Measurements from ENCODE around the gene COX7A1. TPM values are rescaled to one million over a fixed set of nuclear protein-coding genes. Genes with fewer than 3 reads are reported as not detected.

COX7A1 gene
- total RNA-seq, 1 experiment from 2014 or later: not detected

GRCh38 chr19:36144624-36145023 lies 7.6 kb downstream of the COX7A1 start:
- Mint-ChIP-seq H3K27ac (ENCODE audit: low read depth, unreplicated experiment) (no peak overlapping the region), H3K36me3 (ENCODE audit: insufficient read depth, unreplicated experiment) (peaks cover 80% of the 10 kb centered on the region), H3K27me3 (ENCODE audit: insufficient read depth, unreplicated experiment) (no peaks in the 10 kb centered on the region), H3K4me3 (ENCODE audit: unreplicated experiment) (no peak overlapping the region), H3K9me3 (ENCODE audit: unreplicated experiment) (no peaks in the 10 kb centered on the region), H3K4me1 (ENCODE audit: insufficient read depth, unreplicated experiment) (peaks cover 44% of the 10 kb centered on the region)
- ChIA-PET CTCF (interaction anchor here (1.1 to 2.9 kb wide), 3 partner anchors 16 to 25 kb away, joined by 4 to 8 read pairs (median 8); no protein-coding TSS in a partner anchor), POLR2A (no interaction called here)
- no peak for TF ChIP-seq CTCF (IDR thresholded peaks at IDR 0.05; ENCODE audit: unreplicated experiment)
- no peak for DNase-seq (ENCODE audit: unreplicated experiment)
- intact Hi-C loops (cut with micrococcal nuclease): no loop called here
- BruUV-seq (replicated peaks): no TSS peak

- Mint-ChIP-seq H3K9me3 (ENCODE audit: unreplicated experiment) (no peaks in the 10 kb centered on the region), H3K27me3 (ENCODE audit: insufficient read depth, unreplicated experiment) (no peaks in the 10 kb centered on the region), H3K4me1 (ENCODE audit: insufficient read depth, unreplicated experiment) (peaks cover 31% of the 10 kb centered on the region), H3K4me3 (ENCODE audit: unreplicated experiment) (no peak overlapping the region), H3K27ac (ENCODE audit: low read depth, unreplicated experiment) (no peak overlapping the region), H3K36me3 (ENCODE audit: insufficient read depth, unreplicated experiment) (peaks cover 58% of the 10 kb centered on the region)
- intact Hi-C loops (cut with micrococcal nuclease): no loop called here
- ChIA-PET CTCF (interaction anchor here (0.8 to 2.9 kb wide), 2 partner anchors 14 to 15 kb away, joined by 3 to 8 read pairs; no protein-coding TSS in a partner anchor), POLR2A (no interaction called here)
- BruUV-seq (replicated peaks): no TSS peak
- DNase-seq (ENCODE audit: unreplicated experiment): no peak
- TF ChIP-seq CTCF (IDR thresholded peaks at IDR 0.05; ENCODE audit: unreplicated experiment): no peak
Observed at GRCh38 chr19:36142496-36142895, 9.8 kb downstream of the COX7A1 start.

GRCh38 chr19:36142046-36142445 lies 10.2 kb downstream of the COX7A1 start:
- peaks cover 54% of the 10 kb centered on the region for H3K36me3 Mint-ChIP-seq (ENCODE audit: insufficient read depth, unreplicated experiment)
- no peaks in the 10 kb centered on the region for H3K9me3 Mint-ChIP-seq (ENCODE audit: unreplicated experiment)
- no TSS peak for BruUV-seq (replicated peaks)
- ChIA-PET CTCF (interaction anchor here (0.8 to 2.9 kb wide), 2 partner anchors 14 to 15 kb away, joined by 3 to 8 read pairs; no protein-coding TSS in a partner anchor), POLR2A (no interaction called here)
- no peaks in the 10 kb centered on the region for H3K27me3 Mint-ChIP-seq (ENCODE audit: insufficient read depth, unreplicated experiment)
- no peak for DNase-seq (ENCODE audit: unreplicated experiment)
- H3K27ac Mint-ChIP-seq (ENCODE audit: low read depth, unreplicated experiment): peak overlapping the region; percentile 97
- H3K4me3 Mint-ChIP-seq (ENCODE audit: unreplicated experiment): no peak overlapping the region
- intact Hi-C loops (cut with micrococcal nuclease): no loop called here
- peaks cover 32% of the 10 kb centered on the region for H3K4me1 Mint-ChIP-seq (ENCODE audit: insufficient read depth, unreplicated experiment)
- no peak for TF ChIP-seq CTCF (IDR thresholded peaks at IDR 0.05; ENCODE audit: unreplicated experiment)

GRCh38 chr19:36141039-36141927 lies 11.0 kb downstream of the COX7A1 start:
- Mint-ChIP-seq H3K9me3 (ENCODE audit: unreplicated experiment) (no peaks in the 10 kb centered on the region), H3K36me3 (ENCODE audit: insufficient read depth, unreplicated experiment) (peaks cover 46% of the 10 kb centered on the region), H3K27ac (ENCODE audit: low read depth, unreplicated experiment) (peak overlapping the region; percentile 97), H3K27me3 (ENCODE audit: insufficient read depth, unreplicated experiment) (no peaks in the 10 kb centered on the region), H3K4me1 (ENCODE audit: insufficient read depth, unreplicated experiment) (peaks cover 34% of the 10 kb centered on the region), H3K4me3 (ENCODE audit: unreplicated experiment) (peak overlapping the region; percentile 97)
- POLR2A ChIA-PET: interaction anchor here (0.6 to 2.0 kb wide), 3 partner anchors 9 to 247 kb away, joined by 4 to 40 read pairs (median 20); no protein-coding TSS in a partner anchor
- peak; percentile 95 for DNase-seq (ENCODE audit: unreplicated experiment)
- no TSS peak for BruUV-seq (replicated peaks)
- CTCF ChIA-PET: no interaction called here
- intact Hi-C loops (cut with micrococcal nuclease): no loop called here
- no peak for TF ChIP-seq CTCF (IDR thresholded peaks at IDR 0.05; ENCODE audit: unreplicated experiment)
